ENCODE measurements around the gene AGMAT. TPM values are rescaled to one million over a fixed set of nuclear protein-coding genes. Genes with fewer than 3 reads are reported as not detected.

Gene AGMAT
- total RNA-seq, 1 donor from 2014 or later, result 0.58 TPM

DNA sequence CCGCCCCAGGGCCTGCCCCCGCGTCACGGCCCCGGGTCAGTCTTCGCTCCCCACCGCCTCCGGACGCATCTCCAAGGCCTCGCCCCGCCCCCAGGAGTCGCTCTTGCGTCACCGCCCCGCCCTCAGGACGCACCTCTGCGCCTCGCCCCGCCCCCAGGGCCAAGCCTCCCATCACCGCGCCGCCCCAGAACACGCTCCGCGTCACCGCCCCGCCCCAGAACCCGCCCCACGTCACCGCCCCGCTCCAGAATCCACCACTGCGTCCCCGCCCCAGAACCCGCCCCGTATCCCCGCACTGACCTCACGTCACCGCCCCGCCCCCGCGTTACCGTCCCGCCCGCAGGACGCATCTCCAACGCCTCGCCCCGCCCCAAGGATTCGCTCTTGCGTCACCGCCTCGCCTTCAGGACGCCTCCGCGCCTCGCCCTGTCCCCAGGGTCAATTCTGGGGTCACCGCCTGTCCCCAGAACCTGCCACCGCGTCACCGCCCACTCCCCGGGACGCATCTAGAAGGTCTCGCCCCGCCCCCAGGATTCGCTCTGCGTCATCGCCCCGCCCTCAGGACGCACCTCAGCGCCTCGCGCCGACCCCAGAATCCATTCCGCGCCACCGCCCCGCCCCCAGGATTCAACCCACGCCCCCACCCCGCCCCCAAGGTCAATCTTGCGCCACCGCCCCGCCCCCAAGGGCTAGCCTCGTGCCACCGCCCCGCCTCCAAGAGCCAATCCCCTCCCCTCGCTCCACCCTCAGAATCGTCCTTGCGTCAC, 60.4 kb downstream of the AGMAT start:
- DNase-seq (ENCODE audit: low spot score), result peak; percentile 100

DNA sequence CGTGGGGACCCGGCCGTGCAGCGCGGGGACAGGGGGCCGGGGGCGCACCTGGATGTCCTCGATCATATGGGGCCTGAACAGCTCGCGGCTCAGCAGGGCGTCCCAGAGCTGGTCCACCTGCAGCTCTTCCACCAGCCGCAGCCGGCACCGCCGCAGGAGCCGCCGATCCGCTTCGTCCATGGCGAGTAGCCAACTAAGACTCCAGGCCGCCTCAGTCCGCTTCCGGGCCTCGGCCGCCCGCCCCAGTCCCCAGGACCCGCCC, 60.9 kb downstream of the AGMAT start, which contains the start of gene CASP9:
Gene CASP9, minus strand, starts transcription at position 195 of the 262 bp plus-strand sequence. Its CDS starts 15 bp downstream, at position 180.
- no peak for DNase-seq (ENCODE audit: low spot score)

DNA sequence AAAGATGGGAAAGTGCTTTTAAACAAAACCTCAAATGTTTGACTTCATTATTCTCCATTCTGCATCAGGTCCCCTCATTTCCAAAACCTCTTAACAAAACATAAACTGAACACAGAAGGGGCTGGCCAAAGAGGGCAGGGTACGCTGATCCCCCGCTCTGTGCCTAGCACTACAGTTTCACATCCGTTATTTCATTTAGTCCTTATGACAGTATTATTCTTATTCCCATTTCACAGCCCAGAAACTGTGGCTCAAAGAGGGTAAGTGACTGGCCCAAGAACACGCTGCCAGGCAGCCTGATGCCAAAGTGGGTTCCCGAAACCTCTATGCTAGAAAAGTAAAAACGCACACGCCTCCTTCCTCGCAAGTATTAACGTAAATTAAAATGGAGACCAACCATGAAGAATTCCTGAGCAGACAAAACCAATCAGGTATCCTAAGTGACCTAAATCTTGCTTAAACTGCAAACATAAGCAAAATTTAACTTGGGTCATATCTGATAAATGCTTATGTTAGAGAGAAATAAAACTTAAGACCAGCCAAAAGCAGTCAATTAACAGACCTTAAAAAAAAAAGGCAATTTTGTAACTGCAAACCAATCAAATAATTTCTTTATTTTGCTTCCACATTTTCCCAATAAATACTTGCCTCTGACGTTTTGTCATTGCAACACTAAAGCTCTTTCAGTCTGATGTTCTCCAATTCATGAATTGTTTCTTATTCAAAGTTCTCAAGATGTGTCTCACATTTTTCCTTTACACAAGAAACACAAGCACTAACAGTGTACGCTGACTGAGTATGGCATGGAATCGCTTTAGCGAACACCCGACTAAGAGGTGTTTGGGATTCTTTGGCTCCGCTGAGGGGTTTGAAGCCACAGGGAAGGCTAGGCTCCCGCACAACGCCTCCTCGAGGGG, 61.5 kb downstream of the AGMAT start:
- no peak for DNase-seq (ENCODE audit: low spot score)

DNA sequence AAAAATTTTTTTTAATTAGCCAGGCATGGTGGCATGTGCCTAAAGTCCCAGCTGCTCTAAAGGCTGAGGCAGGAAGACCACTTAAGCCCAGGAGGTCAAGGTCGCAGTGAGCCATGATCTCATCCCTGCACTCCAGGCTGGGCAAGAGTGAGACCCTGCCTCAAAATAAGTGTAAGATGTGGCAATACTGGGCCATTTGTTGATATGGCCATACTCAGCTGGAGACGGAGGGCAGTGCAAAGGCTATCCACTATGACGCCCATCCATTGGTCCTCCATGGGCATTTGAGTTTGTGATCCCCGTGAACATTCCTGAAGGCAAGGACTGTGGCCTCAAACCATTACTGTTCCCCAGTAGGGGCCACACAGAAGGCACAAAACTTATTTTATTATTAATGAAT, 62.3 kb downstream of the AGMAT start:
- no peak for DNase-seq (ENCODE audit: low spot score)

Other genes starting within 250 kb of the AGMAT start
- 52.4 TPM for gene EFHD2, start 175.2 kb downstream of the AGMAT start, total RNA-seq
- 1.5 TPM for gene CTRC, start 146.6 kb downstream of the AGMAT start, total RNA-seq
- 0.74 TPM for gene CELA2A, start 128.3 kb downstream of the AGMAT start, total RNA-seq
- not detected for gene CELA2B, start 108.9 kb downstream of the AGMAT start, total RNA-seq
- gene CASP9, start 60.8 kb downstream of the AGMAT start, total RNA-seq, result 8.6 TPM
- gene DNAJC16, start 58.2 kb downstream of the AGMAT start, total RNA-seq, result 19.8 TPM
- gene DDI2, start 32.4 kb upstream of the AGMAT start, total RNA-seq, result 75.4 TPM
- 94.6 TPM for gene PLEKHM2, start 99.3 kb upstream of the AGMAT start, total RNA-seq
- 2.2 TPM for gene SLC25A34, start 151.2 kb upstream of the AGMAT start, total RNA-seq
- not detected for gene TMEM82, start 157.4 kb upstream of the AGMAT start, total RNA-seq
- gene FBLIM1, start 173.7 kb upstream of the AGMAT start, total RNA-seq, result 34.5 TPM
- 1.3 TPM for gene UQCRHL, start 222.6 kb upstream of the AGMAT start, total RNA-seq